ENCODE data around the gene PLA2G4A. TPM values are rescaled to one million over a fixed set of nuclear protein-coding genes. Genes with fewer than 3 reads are reported as not detected.

PLA2G4A gene
- total RNA-seq, 3 donors from 2014 or later = 5.3 to 26.8 (median 6.9) TPM

GRCh38 chr1:186953876-186954275, 125.1 kb downstream of the PLA2G4A start:
- intact Hi-C loops (cut with DNase I, micrococcal nuclease) = no loop called here
- no peaks in the 10 kb centered on the region for H3K36me3 ChIP-seq (ENCODE audit: low read depth)
- H3K9me3 ChIP-seq = no peaks in the 10 kb centered on the region
- ATAC-seq = peak; percentile 55
- TF ChIP-seq, protein P1, sequence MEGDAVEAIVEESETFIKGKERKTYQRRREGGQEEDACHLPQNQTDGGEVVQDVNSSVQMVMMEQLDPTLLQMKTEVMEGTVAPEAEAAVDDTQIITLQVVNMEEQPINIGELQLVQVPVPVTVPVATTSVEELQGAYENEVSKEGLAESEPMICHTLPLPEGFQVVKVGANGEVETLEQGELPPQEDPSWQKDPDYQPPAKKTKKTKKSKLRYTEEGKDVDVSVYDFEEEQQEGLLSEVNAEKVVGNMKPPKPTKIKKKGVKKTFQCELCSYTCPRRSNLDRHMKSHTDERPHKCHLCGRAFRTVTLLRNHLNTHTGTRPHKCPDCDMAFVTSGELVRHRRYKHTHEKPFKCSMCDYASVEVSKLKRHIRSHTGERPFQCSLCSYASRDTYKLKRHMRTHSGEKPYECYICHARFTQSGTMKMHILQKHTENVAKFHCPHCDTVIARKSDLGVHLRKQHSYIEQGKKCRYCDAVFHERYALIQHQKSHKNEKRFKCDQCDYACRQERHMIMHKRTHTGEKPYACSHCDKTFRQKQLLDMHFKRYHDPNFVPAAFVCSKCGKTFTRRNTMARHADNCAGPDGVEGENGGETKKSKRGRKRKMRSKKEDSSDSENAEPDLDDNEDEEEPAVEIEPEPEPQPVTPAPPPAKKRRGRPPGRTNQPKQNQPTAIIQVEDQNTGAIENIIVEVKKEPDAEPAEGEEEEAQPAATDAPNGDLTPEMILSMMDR (IDR thresholded peaks at IDR 0.05) = no peak
- no peaks in the 10 kb centered on the region for H3K4me1 ChIP-seq (ENCODE audit: low read depth)
- no peak overlapping the region for H3K4me3 ChIP-seq
- no peak for DNase-seq

DNA sequence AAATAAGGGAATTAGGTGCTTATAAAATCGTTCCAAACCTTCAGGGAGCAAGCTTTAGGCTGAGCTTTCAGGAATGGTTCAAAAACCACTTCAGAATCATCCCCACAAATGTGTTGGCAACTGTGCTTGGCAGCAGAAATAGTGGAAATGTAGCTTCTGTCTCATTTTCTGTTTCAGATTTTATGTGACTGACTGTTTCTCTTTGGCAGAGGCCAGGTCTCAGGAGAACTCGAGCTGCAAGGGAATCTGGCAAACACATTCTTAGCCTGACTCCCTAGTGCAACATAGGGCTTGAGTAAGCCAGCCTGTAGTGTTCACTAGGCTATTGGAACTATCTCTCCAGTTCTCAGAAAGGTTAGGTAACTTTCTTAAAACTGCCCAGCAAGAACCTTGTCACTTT, 128.6 kb downstream of the PLA2G4A start:
- no peak for ATAC-seq

GRCh38 chr1:186958520-186958919, 129.8 kb downstream of the PLA2G4A start:
- no peak overlapping the region for H3K4me3 ChIP-seq
- TF ChIP-seq, protein P1 (IDR thresholded peaks at IDR 0.05) = no peak
- no peaks in the 10 kb centered on the region for H3K36me3 ChIP-seq (ENCODE audit: low read depth)
- no peaks in the 10 kb centered on the region for H3K9me3 ChIP-seq
- no peak for ATAC-seq
- intact Hi-C loops (cut with DNase I, micrococcal nuclease) = no loop called here
- no peaks in the 10 kb centered on the region for H3K4me1 ChIP-seq (ENCODE audit: low read depth)
- DNase-seq = no peak

More for the DNA sequence above, 128.6 kb downstream of the PLA2G4A start:
- Histone ChIP-seq H3K4me3 (no peak overlapping the region), H3K9me3 (no peaks in the 10 kb centered on the region), H3K4me1 (ENCODE audit: low read depth) (no peaks in the 10 kb centered on the region), H3K36me3 (ENCODE audit: low read depth) (no peaks in the 10 kb centered on the region)
- DNase-seq = no peak
- TF ChIP-seq, protein P1 (IDR thresholded peaks at IDR 0.05) = no peak
- intact Hi-C loops (cut with DNase I, micrococcal nuclease) = no loop called here

- TF ChIP-seq, protein P1 (IDR thresholded peaks at IDR 0.05) = no peak
- Histone ChIP-seq H3K4me3 (no peak overlapping the region), H3K36me3 (ENCODE audit: low read depth) (no peaks in the 10 kb centered on the region), H3K4me1 (ENCODE audit: low read depth) (no peaks in the 10 kb centered on the region), H3K9me3 (no peaks in the 10 kb centered on the region)
- ATAC-seq (peak; percentile 34), DNase-seq (no peak)
- intact Hi-C loops (cut with DNase I, micrococcal nuclease) = no loop called here
These were observed 132.1 kb downstream of the PLA2G4A start for GRCh38 chr1:186960861-186961260.

GRCh38 chr1:186965847-186966246, 137.1 kb downstream of the PLA2G4A start:
- Histone ChIP-seq H3K9me3 (no peaks in the 10 kb centered on the region), H3K36me3 (ENCODE audit: low read depth) (no peaks in the 10 kb centered on the region), H3K4me3 (no peak overlapping the region), H3K4me1 (ENCODE audit: low read depth) (no peaks in the 10 kb centered on the region)
- TF ChIP-seq, protein P1 (IDR thresholded peaks at IDR 0.05) = no peak
- intact Hi-C loops (cut with DNase I, micrococcal nuclease) = no loop called here
- DNase-seq (no peak), ATAC-seq (no peak)

GRCh38 chr1:186966456-186966855, 137.7 kb downstream of the PLA2G4A start:
- intact Hi-C loops (cut with DNase I, micrococcal nuclease) = no loop called here
- Histone ChIP-seq H3K4me1 (ENCODE audit: low read depth) (no peaks in the 10 kb centered on the region), H3K9me3 (no peaks in the 10 kb centered on the region), H3K4me3 (no peak overlapping the region), H3K36me3 (ENCODE audit: low read depth) (no peaks in the 10 kb centered on the region)
- no peak for ATAC-seq
- DNase-seq = no peak
- TF ChIP-seq, protein P1 (IDR thresholded peaks at IDR 0.05) = no peak

Measured in mucosa of descending colon (tissue), 3 donors.